Bronchial epithelial cell (primary cell): ENCODE results near the gene SHQ1. TPM values are rescaled to one million over a fixed set of nuclear protein-coding genes. Genes with fewer than 3 reads are reported as not detected.
"Not testable (repeated sequence)": the region's sequence is repeated elsewhere in the genome, so short reads cannot be mapped to it uniquely, and the experiment has no call there.

Experiments
- DNase-seq: peaks from one replicate; pipeline ENCODE4 v3.0.0-alpha.2; 2010; ENCODE audit warnings: low read depth
- FAIRE-seq: peaks from 2 replicates; lab custom pipeline; 2011; peaks lifted over from hg19 to GRCh38; lab: Jason Lieb, UNC
- H3K27me3 ChIP-seq: 2 replicates; pipeline ENCODE4 v1.5.1; 2011; ENCODE audit warnings: low read length; ENCODE audit not compliant: control insufficient read depth, insufficient read depth
- H3K36me3 ChIP-seq: 2 replicates; pipeline ENCODE4 v1.5.1; 2011; ENCODE audit warnings: low read length; ENCODE audit not compliant: control insufficient read depth, insufficient read depth
- H3K4me3 ChIP-seq: 2 replicates; pipeline ENCODE4 v1.5.1; 2011; ENCODE audit warnings: mild to moderate bottlenecking, low read depth, low read length, control low read depth
- CTCF ChIP-seq: IDR thresholded peaks from 2 replicates; pipeline ENCODE4 v1.5.1; 2011; ENCODE audit warnings: mild to moderate bottlenecking, moderate library complexity, low read length, control low read depth, inconsistent platforms; ENCODE audit not compliant: insufficient read depth, severe bottlenecking
- total RNA-seq: library from RNA; depleted of rRNA; stranded (reverse); fragments of >200 nt; gene quantifications from 2 replicates; pipeline ENCODE4 v1.2.1, GENCODE V29; 2014

The SHQ1 gene
- total RNA-seq, 1 donor from 2014 or later = 17.6 TPM

DNA sequence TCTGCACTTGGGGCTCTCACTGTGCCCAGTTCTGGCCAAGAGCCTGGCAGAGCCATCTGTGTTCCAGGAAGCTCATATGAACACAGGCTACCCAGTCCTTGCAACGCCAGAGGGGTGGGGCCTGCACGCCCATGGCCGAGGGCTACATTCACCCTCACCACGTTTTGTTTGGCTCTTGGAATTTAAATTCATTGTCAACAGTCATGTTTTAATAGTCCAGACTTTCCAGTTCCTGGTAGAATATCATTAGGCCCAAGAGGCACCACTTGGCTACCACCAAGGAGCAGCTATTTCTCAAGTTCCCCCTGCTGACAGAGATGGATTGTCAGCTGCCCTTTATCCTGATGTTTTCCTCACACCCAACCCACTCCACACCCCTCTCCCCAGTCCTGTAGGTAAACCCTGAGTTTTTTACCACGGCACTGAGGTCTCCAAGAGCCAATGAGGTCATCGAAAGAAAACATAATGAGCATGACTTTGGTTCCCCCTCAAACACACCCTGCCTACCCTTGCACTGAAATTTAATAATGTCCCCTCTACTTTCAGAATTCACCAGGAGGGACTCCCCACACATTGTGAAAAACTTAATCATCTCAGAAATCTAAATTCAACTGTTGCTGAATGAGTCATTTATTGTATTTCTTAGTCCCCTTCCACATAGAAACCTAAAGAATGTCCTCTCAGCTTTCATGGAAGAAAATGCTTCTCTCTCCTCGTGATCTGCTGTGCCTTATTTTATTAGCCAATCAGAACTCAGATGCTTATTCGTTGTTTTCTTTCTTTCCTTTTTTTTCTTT lies 125.1 kb downstream of the SHQ1 start:
- FAIRE-seq (no peak), DNase-seq (peak; percentile 68)
- no peaks in the 10 kb centered on the region for H3K36me3 ChIP-seq
- no peak for TF ChIP-seq CTCF
- no peak overlapping the region for H3K4me3 ChIP-seq
- peaks cover 2% of the 10 kb centered on the region for H3K27me3 ChIP-seq

GRCh38 chr3:72721683-72722381 lies 126.4 kb downstream of the SHQ1 start:
- Histone ChIP-seq H3K27me3 (no peaks in the 10 kb centered on the region), H3K36me3 (no peaks in the 10 kb centered on the region), H3K4me3 (no peak overlapping the region)
- no peak for TF ChIP-seq CTCF
- DNase-seq (no peak), FAIRE-seq (no peak)

GRCh38 chr3:72720566-72720965 lies 127.7 kb downstream of the SHQ1 start:
- Histone ChIP-seq H3K4me3 (no peak overlapping the region), H3K27me3 (no peaks in the 10 kb centered on the region), H3K36me3 (no peaks in the 10 kb centered on the region)
- DNase-seq (no peak), FAIRE-seq (no peak)
- TF ChIP-seq CTCF = no peak

- DNase-seq (no peak), FAIRE-seq (no peak)
- no peaks in the 10 kb centered on the region for H3K36me3 ChIP-seq
- no peaks in the 10 kb centered on the region for H3K27me3 ChIP-seq
- no peak overlapping the region for H3K4me3 ChIP-seq
- no peak for TF ChIP-seq CTCF
Observed at GRCh38 chr3:72719137-72719536, 129.1 kb downstream of the SHQ1 start.

- not testable (repeated sequence) for DNase-seq, FAIRE-seq, H3K4me3 ChIP-seq, H3K36me3 ChIP-seq, H3K27me3 ChIP-seq
Observed at GRCh38 chr3:72714135-72714534, 134.1 kb downstream of the SHQ1 start.

GRCh38 chr3:72710471-72710870 lies 137.8 kb downstream of the SHQ1 start:
- DNase-seq, H3K36me3 ChIP-seq, H3K27me3 ChIP-seq, H3K4me3 ChIP-seq, FAIRE-seq: not testable (repeated sequence)

- H3K4me3 ChIP-seq = no peak overlapping the region
- no peak for TF ChIP-seq CTCF
- no peak for FAIRE-seq
- no peaks in the 10 kb centered on the region for H3K27me3 ChIP-seq
- no peak for DNase-seq
- no peaks in the 10 kb centered on the region for H3K36me3 ChIP-seq
Observed at GRCh38 chr3:72708441-72708840, 139.8 kb downstream of the SHQ1 start.
